Peyer's patch (tissue), 4 donors: ENCODE results near the gene CTBP2.

Source experiments
- CTCF ChIP-seq, 6 experiments: fragments of 450-650 bp in 4 of 6; fragments of 200-600 bp in 2 of 6; sonication (generic) in 1 of 6; IDR thresholded peaks; one replicate each; pipeline ENCODE4 v1.5.1; 2017 to 2019; ENCODE audit warnings: antibody characterized with exemption in 6 of 6, mild to moderate bottlenecking in 3 of 6, moderate library complexity in 1 of 6
- POLR2A ChIP-seq, 2 donors: fragments of 450-650 bp; IDR thresholded peaks; one replicate each; pipeline ENCODE4 v1.5.1; 2017; ENCODE audit warnings: antibody characterized with exemption in 2 of 2, mild to moderate bottlenecking in 2 of 2, moderate library complexity in 2 of 2

- peak in 3 of 6 experiments; percentile 39 to 40 (median 39) for TF ChIP-seq CTCF (IDR thresholded peaks at IDR 0.05)
- no peak for TF ChIP-seq POLR2A (IDR thresholded peaks at IDR 0.05)
These were observed 39.4 kb downstream of the CTBP2 start for GRCh38 chr10:125121003-125121402.
